K562 (cell line): ENCODE results near the gene CTAG1B. TPM values are rescaled to one million over a fixed set of nuclear protein-coding genes. Genes with fewer than 3 reads are reported as not detected.

Experiments used
- ATAC-seq: fragments of 200-7000 bp; cut with Tn5 transposase; 3 replicates; pipeline ENCODE4 v1.9.1; 2020; ENCODE audit warnings: moderate library complexity
- BruUV-seq: library from RNA; stranded (reverse); fragments of 400-500 nt; replicated peaks from 2 replicates; lab custom pipeline; 2021; lab: Mats Ljungman, UMichigan
- CTCF ChIA-PET: fragments of 300-600 bp; formaldehyde crosslinking; extraction: SDS; loops from one replicate; lab custom pipeline; 2021; ENCODE audit warnings: low intra/inter-chr PET ratio; lab: Yijun Ruan, JAX
- POLR2A ChIA-PET: fragments of 300-600, 350-650 bp; sonication (Branson Sonifier 250); formaldehyde crosslinking; extraction: SDS; loops from one replicate; lab custom pipeline; 2021; ENCODE audit warnings: antibody characterized with exemption, inconsistent platforms; lab: Yijun Ruan, JAX
- DNase-seq, 4 experiments: peaks; one replicate each; pipeline versions ENCODE4 v3.0.0 to v3.0.0-alpha.2; 2011 to 2018; ENCODE audit warnings: low spot score in 3 of 4, mixed read lengths in 3 of 4; ENCODE audit errors: extremely low read depth in 1 of 4
- FAIRE-seq: peaks from 2 replicates; lab custom pipeline; 2011; peaks lifted over from hg19 to GRCh38; lab: Jason Lieb, UNC
- H2AFZ ChIP-seq: 2 replicates; pipeline ENCODE4 v1.6.0; 2011; ENCODE audit warnings: low read depth, low read length, control low read depth, inconsistent platforms
- H3K27ac ChIP-seq: fragments of 200-600 bp; 3 replicates; pipeline ENCODE4 v1.8.0; 2011; ENCODE audit warnings: low read depth, mild to moderate bottlenecking, control low read depth, inconsistent platforms, low read length, moderate library complexity, mixed read lengths; ENCODE audit errors: extremely low read depth
- H3K27me3 ChIP-seq, 2 experiments: fragments of 300-600 bp in 1 of 2; 2 replicates in 1 of 2; 3 replicates in 1 of 2; pipeline versions ENCODE4 v1.6.0 to v1.8.0; 2011; ENCODE audit warnings: inconsistent platforms in 2 of 2, low read length in 2 of 2, mild to moderate bottlenecking in 1 of 2, mixed read lengths in 1 of 2, moderate library complexity in 1 of 2; ENCODE audit not compliant: control insufficient read depth in 2 of 2, insufficient read depth in 2 of 2
- H3K36me3 ChIP-seq: fragments of 300-600 bp; 3 replicates; pipeline ENCODE4 v1.8.0; 2011; ENCODE audit warnings: mild to moderate bottlenecking, low read length, inconsistent platforms; ENCODE audit not compliant: control insufficient read depth, insufficient read depth
- H3K4me1 ChIP-seq, 2 experiments: fragments of 200-600 bp in 1 of 2; replicated peaks in 1 of 2; 2 replicates in 1 of 2; 3 replicates in 1 of 2; pipeline versions ENCODE4 v1.5.1 to v1.8.0; 2011; ENCODE audit warnings: inconsistent platforms in 2 of 2, low read length in 2 of 2, mild to moderate bottlenecking in 1 of 2, mixed read lengths in 1 of 2, moderate library complexity in 1 of 2; ENCODE audit not compliant: control insufficient read depth in 2 of 2, insufficient read depth in 2 of 2
- H3K4me2 ChIP-seq: 2 replicates; pipeline ENCODE4 v1.6.1; 2011; ENCODE audit warnings: low read length, control low read depth, inconsistent platforms, mixed read lengths; ENCODE audit not compliant: insufficient read depth
- H3K4me3 ChIP-seq: fragments of 200-600 bp; sonication (generic), shearing (Covaris generic); 2 replicates; pipeline ENCODE4 v1.5.1; 2016; ENCODE audit warnings: control low read depth, inconsistent platforms
- H3K79me2 ChIP-seq: fragments of 200-600 bp; 3 replicates; pipeline ENCODE4 v1.8.0; 2011; ENCODE audit warnings: low read length, inconsistent platforms; ENCODE audit not compliant: control insufficient read depth, insufficient read depth
- H3K9ac ChIP-seq, 2 experiments: 2 replicates each; pipeline versions ENCODE4 v1.6.0 to v1.6.1; 2011; ENCODE audit warnings: low read depth in 2 of 2, low read length in 2 of 2, control low read depth in 1 of 2, inconsistent platforms in 1 of 2, mild to moderate bottlenecking in 1 of 2, mixed read lengths in 1 of 2; ENCODE audit not compliant: insufficient read depth in 1 of 2
- H3K9me1 ChIP-seq: one replicate; pipeline ENCODE4 v1.6.0; 2011; ENCODE audit warnings: inconsistent platforms, mild to moderate bottlenecking, low read length, moderate library complexity; ENCODE audit not compliant: control insufficient read depth, insufficient read depth
- H3K9me3 ChIP-seq: replicated peaks from 2 replicates; pipeline ENCODE4 v1.5.1; 2011; ENCODE audit warnings: low read depth, low read length, inconsistent platforms; ENCODE audit not compliant: control insufficient read depth, insufficient read depth
- H4K20me1 ChIP-seq: replicated peaks from 2 replicates; pipeline ENCODE4 v1.6.1; 2011; ENCODE audit warnings: low read length, inconsistent platforms, mixed read lengths; ENCODE audit not compliant: control insufficient read depth, insufficient read depth
- CBX5 ChIP-seq: IDR thresholded peaks from 2 replicates; pipeline ENCODE4 v1.6.1; 2014; ENCODE audit warnings: low read depth, borderline replicate concordance
- CUX1 ChIP-seq: fragments of 200-800 bp; sonication (Bioruptor generic); IDR thresholded peaks from 2 replicates; pipeline ENCODE4 v1.6.1; 2016; ENCODE audit warnings: missing genetic modification characterization, missing compliant biosample characterization
- KDM5B ChIP-seq: fragments of 200-600 bp; sonication (generic); IDR thresholded peaks from 2 replicates; pipeline ENCODE4 v1.6.1; 2012; ENCODE audit warnings: low read depth, mild to moderate bottlenecking, moderate library complexity, low read length, control low read depth, inconsistent platforms; ENCODE audit not compliant: insufficient replicate concordance
- SRSF1 ChIP-seq: fragments of 200-400 bp; formaldehyde crosslinking; IDR thresholded peaks from 2 replicates; pipeline ENCODE4 v1.6.1; 2017; ENCODE audit warnings: mild to moderate bottlenecking, low read depth, low read length, moderate library complexity
- TAL1 ChIP-seq: fragments of 450-650 bp; IDR thresholded peaks from 2 replicates; pipeline ENCODE4 v1.6.1; 2016; ENCODE audit warnings: mild to moderate bottlenecking
- U2AF2 ChIP-seq: fragments of 200-400 bp; formaldehyde crosslinking; optimal IDR thresholded peaks from 2 replicates; pipeline ENCODE3; 2017; ENCODE audit warnings: low read depth, mild to moderate bottlenecking, low read length
- ZFP1 ChIP-seq: fragments of 450-650 bp; formaldehyde crosslinking; IDR thresholded peaks from 2 replicates; pipeline ENCODE4 v1.4.0; 2020; ENCODE audit warnings: mild to moderate bottlenecking, mixed read lengths
- ZNF282 ChIP-seq: sonication (generic); formaldehyde crosslinking; IDR thresholded peaks from 2 replicates; pipeline ENCODE4 v1.8.1; 2023; ENCODE audit warnings: missing genetic modification reagents
- ZNF512 ChIP-seq: IDR thresholded peaks from 2 replicates; pipeline ENCODE4 v1.6.1; 2016; ENCODE audit warnings: missing genetic modification characterization, missing compliant biosample characterization
- WGBS: fragments of 100-300 bp; shearing (Covaris generic); methylation state at CpG from one replicate; pipeline ENCODE4 v1.1.6; 2016; ENCODE audit warnings: low coverage, mixed read lengths; ENCODE audit not compliant: insufficient coverage; ENCODE audit errors: missing lambda C conversion rate; 5-methylcytosine and 5-hydroxymethylcytosine counted together
- in situ Hi-C: fragments of 300-500 bp; cut with MboI; formaldehyde crosslinking; loops from 4 replicates; pipeline ENCODE4 v1.15.0; 2018; ENCODE audit warnings: inconsistent platforms, mixed read lengths
- intact Hi-C: fragments of 100-400 bp; cut with micrococcal nuclease; formaldehyde crosslinking; loops from 2 replicates; pipeline ENCODE4 v1.14.2; 2022
- polyA plus RNA-seq, 8 experiments: library from polyadenylated mRNA; depleted of rRNA in 4 of 8; stranded (reverse) in 5 of 8; unstranded in 3 of 8; fragments of >200 nt; fragmentation: Nextera tagmentation in 2 of 8; fragmentation: Illumina TruSeq in 1 of 8; extraction: Ambion mirVana in 2 of 8; extraction: Trizol in 1 of 8; gene quantifications; 2 replicates each; pipeline versions ENCODE4 v1.2.1 to v1.2.3, GENCODE V29; 2011 to 2014; ENCODE audit warnings: inconsistent platforms in 1 of 8, missing spikeins in 1 of 8
- total RNA-seq, 7 experiments: library from RNA; depleted of rRNA in 6 of 7; stranded (reverse); fragments of >200 nt in 6 of 7; fragmentation: Illumina TruSeq in 2 of 7; extraction: Trizol in 2 of 7; gene quantifications; 2 replicates each; pipeline versions ENCODE4 v1.2.1 to v1.2.3, GENCODE V29; 2011 to 2021; ENCODE audit warnings: low replicate concordance in 1 of 7
- TF ChIP-seq, protein P1 (sequence below): sonication (generic); formaldehyde crosslinking; IDR thresholded peaks from 2 replicates; pipeline ENCODE4 v1.8.0; 2022; ENCODE audit warnings: mild to moderate bottlenecking, missing genetic modification reagents

The CTAG1B gene
- total and polyA plus RNA-seq, 9 of the 15 experiments (the other 6 are each of a cell fraction or from before 2014, with no cell fraction given) = not detected

- H3K9ac ChIP-seq = no peak overlapping the region
- H3K27me3 ChIP-seq = peaks cover 2 to 29% of the 10 kb centered on the region in 2 experiments; a peak in 3 of 5 replicates
- no peak overlapping the region for H3K4me2 ChIP-seq
- in situ Hi-C loops (loop anchor here (10.0 kb wide), 1 partner anchor 71 kb away; the partner anchor contains the start of gene CTAG1A), intact Hi-C loops (no loop called here)
- no TSS peak for BruUV-seq
- H2AFZ ChIP-seq = no peak overlapping the region
- ATAC-seq (no peak), FAIRE-seq (no peak), DNase-seq (no peak)
- H3K9me3 ChIP-seq = no peaks in the 10 kb centered on the region
- H3K27ac ChIP-seq = no peak overlapping the region
- H3K4me3 ChIP-seq = no peak overlapping the region
- H3K4me1 ChIP-seq = peaks cover 0 to 9% of the 10 kb centered on the region in 2 experiments; a peak in 2 of 5 replicates
- H3K36me3 ChIP-seq = no peaks in the 10 kb centered on the region
- ChIA-PET CTCF (no interaction called here), POLR2A (no interaction called here)
- H4K20me1 ChIP-seq = no peaks in the 10 kb centered on the region
- H3K9me1 ChIP-seq = no peaks in the 10 kb centered on the region
- WGBS = 14% methylated on average over 7 of the region's 11 CpGs
- H3K79me2 ChIP-seq = no peaks in the 10 kb centered on the region; the same call in 2 of the 3 replicates
- TF ChIP-seq ZNF282 (CRISPR knock-in tag) (no peak), KDM5B (no peak), CUX1 (CRISPR knock-in tag) (no peak), ZFP1 (CRISPR knock-in tag) (no peak), TAL1 (no peak), U2AF2 (no peak), CBX5 (no peak), ZNF512 (tag) (no peak), SRSF1 (no peak)
- TF ChIP-seq, protein P1, sequence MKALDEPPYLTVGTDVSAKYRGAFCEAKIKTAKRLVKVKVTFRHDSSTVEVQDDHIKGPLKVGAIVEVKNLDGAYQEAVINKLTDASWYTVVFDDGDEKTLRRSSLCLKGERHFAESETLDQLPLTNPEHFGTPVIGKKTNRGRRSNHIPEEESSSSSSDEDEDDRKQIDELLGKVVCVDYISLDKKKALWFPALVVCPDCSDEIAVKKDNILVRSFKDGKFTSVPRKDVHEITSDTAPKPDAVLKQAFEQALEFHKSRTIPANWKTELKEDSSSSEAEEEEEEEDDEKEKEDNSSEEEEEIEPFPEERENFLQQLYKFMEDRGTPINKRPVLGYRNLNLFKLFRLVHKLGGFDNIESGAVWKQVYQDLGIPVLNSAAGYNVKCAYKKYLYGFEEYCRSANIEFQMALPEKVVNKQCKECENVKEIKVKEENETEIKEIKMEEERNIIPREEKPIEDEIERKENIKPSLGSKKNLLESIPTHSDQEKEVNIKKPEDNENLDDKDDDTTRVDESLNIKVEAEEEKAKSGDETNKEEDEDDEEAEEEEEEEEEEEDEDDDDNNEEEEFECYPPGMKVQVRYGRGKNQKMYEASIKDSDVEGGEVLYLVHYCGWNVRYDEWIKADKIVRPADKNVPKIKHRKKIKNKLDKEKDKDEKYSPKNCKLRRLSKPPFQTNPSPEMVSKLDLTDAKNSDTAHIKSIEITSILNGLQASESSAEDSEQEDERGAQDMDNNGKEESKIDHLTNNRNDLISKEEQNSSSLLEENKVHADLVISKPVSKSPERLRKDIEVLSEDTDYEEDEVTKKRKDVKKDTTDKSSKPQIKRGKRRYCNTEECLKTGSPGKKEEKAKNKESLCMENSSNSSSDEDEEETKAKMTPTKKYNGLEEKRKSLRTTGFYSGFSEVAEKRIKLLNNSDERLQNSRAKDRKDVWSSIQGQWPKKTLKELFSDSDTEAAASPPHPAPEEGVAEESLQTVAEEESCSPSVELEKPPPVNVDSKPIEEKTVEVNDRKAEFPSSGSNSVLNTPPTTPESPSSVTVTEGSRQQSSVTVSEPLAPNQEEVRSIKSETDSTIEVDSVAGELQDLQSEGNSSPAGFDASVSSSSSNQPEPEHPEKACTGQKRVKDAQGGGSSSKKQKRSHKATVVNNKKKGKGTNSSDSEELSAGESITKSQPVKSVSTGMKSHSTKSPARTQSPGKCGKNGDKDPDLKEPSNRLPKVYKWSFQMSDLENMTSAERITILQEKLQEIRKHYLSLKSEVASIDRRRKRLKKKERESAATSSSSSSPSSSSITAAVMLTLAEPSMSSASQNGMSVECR (CRISPR knock-in tag) = no peak
These were observed 36.7 kb upstream of the CTAG1B start for GRCh38 chrX:154655786-154656185.
